SK-N-SH treated with all-trans-retinoic acid at 6 μM for 48 hours (cell line): ENCODE data around the gene FAM50B.

Experiments used
- ATAC-seq: fragments of 200-7000 bp; cut with Tn5 transposase; 3 replicates; pipeline ENCODE4 v1.9.1; 2020; ENCODE audit warnings: mild to moderate bottlenecking, moderate library complexity
- ARNTL ChIP-seq: fragments of 450-650 bp; formaldehyde crosslinking; IDR thresholded peaks from 2 replicates; pipeline ENCODE4 v1.5.0; 2020; ENCODE audit warnings: low read depth, mild to moderate bottlenecking, moderate library complexity, borderline replicate concordance
- BACH2 ChIP-seq: fragments of 250-450 bp; sonication (Bioruptor Pico); IDR thresholded peaks from 2 replicates; pipeline ENCODE4 v1.9.0; 2021; ENCODE audit warnings: mild to moderate bottlenecking, borderline replicate concordance
- CSDC2 ChIP-seq: fragments of 250-450 bp; sonication (Bioruptor Pico); IDR thresholded peaks from 2 replicates; pipeline ENCODE4 v1.5.0; 2020; ENCODE audit warnings: mild to moderate bottlenecking, moderate library complexity
- ESRRG ChIP-seq: fragments of 250-450 bp; sonication (Bioruptor Pico); IDR thresholded peaks from 2 replicates; pipeline ENCODE4 v1.6.1; 2021; ENCODE audit warnings: mild to moderate bottlenecking
- GLIS3 ChIP-seq: fragments of 250-450 bp; sonication (Bioruptor Pico); IDR thresholded peaks from 2 replicates; pipeline ENCODE4 v1.5.0; 2020; ENCODE audit warnings: mild to moderate bottlenecking, moderate library complexity
- ISL1 ChIP-seq: fragments of 250-450 bp; sonication (Bioruptor Pico); IDR thresholded peaks from 2 replicates; pipeline ENCODE4 v2.1.2; 2022; ENCODE audit warnings: mild to moderate bottlenecking, moderate library complexity
- OSR1 ChIP-seq: fragments of 250-450 bp; sonication (Bioruptor Pico); IDR thresholded peaks from 2 replicates; pipeline ENCODE4 v1.8.0; 2022; ENCODE audit warnings: moderate library complexity, mild to moderate bottlenecking, inconsistent platforms
- PPARA ChIP-seq: fragments of 250-450 bp; sonication (Bioruptor Pico); IDR thresholded peaks from 2 replicates; pipeline ENCODE4 v1.5.0; 2020; ENCODE audit warnings: mild to moderate bottlenecking, borderline replicate concordance
- RARB ChIP-seq: fragments of 250-450 bp; sonication (Bioruptor Pico); IDR thresholded peaks from 2 replicates; pipeline ENCODE4 v1.8.0; 2021; ENCODE audit warnings: mild to moderate bottlenecking, moderate library complexity
- SNAI2 ChIP-seq: fragments of 250-450 bp; sonication (Bioruptor Pico); IDR thresholded peaks from 2 replicates; pipeline ENCODE4 v1.5.0; 2020; ENCODE audit warnings: mild to moderate bottlenecking, moderate library complexity
- TCF4 ChIP-seq: fragments of 250-450 bp; sonication (Bioruptor Pico); IDR thresholded peaks from 2 replicates; pipeline ENCODE4 v1.8.0; 2021; ENCODE audit warnings: mild to moderate bottlenecking, moderate library complexity, borderline replicate concordance
- TOX ChIP-seq: fragments of 250-450 bp; sonication (Bioruptor Pico); IDR thresholded peaks from 2 replicates; pipeline ENCODE4 v1.8.0; 2021; ENCODE audit warnings: mild to moderate bottlenecking, moderate library complexity, borderline replicate concordance
- ZC3H10 ChIP-seq: fragments of 250-450 bp; sonication (Bioruptor Pico); IDR thresholded peaks from 2 replicates; pipeline ENCODE4 v1.5.1; 2021; ENCODE audit warnings: mild to moderate bottlenecking, moderate library complexity
- ZFP3 ChIP-seq: fragments of 250-450 bp; sonication (Bioruptor Pico); IDR thresholded peaks from 2 replicates; pipeline ENCODE4 v1.5.0; 2020; ENCODE audit warnings: mild to moderate bottlenecking, moderate library complexity
- ZNF565 ChIP-seq: fragments of 450-650 bp; formaldehyde crosslinking; conservative IDR thresholded peaks from 2 replicates; pipeline ENCODE4 v1.5.0; 2020; ENCODE audit warnings: low read depth, mild to moderate bottlenecking, moderate library complexity
- ZNF70 ChIP-seq: fragments of 450-650 bp; formaldehyde crosslinking; IDR thresholded peaks from 2 replicates; pipeline ENCODE4 v1.5.0; 2020; ENCODE audit warnings: mild to moderate bottlenecking, moderate library complexity
- ZNF8 ChIP-seq: fragments of 450-650 bp; formaldehyde crosslinking; IDR thresholded peaks from 2 replicates; pipeline ENCODE4 v1.5.0; 2020; ENCODE audit warnings: mild to moderate bottlenecking, moderate library complexity
- TF ChIP-seq, protein P1 (sequence below): fragments of 250-450 bp; sonication (Bioruptor Pico); IDR thresholded peaks from 2 replicates; pipeline ENCODE4 v1.5.0; 2020; ENCODE audit warnings: mild to moderate bottlenecking, moderate library complexity
- TF ChIP-seq, protein P2 (sequence below): fragments of 250-450 bp; sonication (Bioruptor Pico); IDR thresholded peaks from 2 replicates; pipeline ENCODE4 v1.8.0; 2021; ENCODE audit warnings: low read depth, mild to moderate bottlenecking, moderate library complexity, borderline replicate concordance
- TF ChIP-seq, protein P3 (sequence below): fragments of 250-450 bp; sonication (Bioruptor Pico); IDR thresholded peaks from 2 replicates; pipeline ENCODE4 v1.5.1; 2021; ENCODE audit warnings: mild to moderate bottlenecking, moderate library complexity
- TF ChIP-seq, protein P4 (sequence below): fragments of 250-450 bp; sonication (Bioruptor Pico); IDR thresholded peaks from 2 replicates; pipeline ENCODE4 v1.5.1; 2020; ENCODE audit warnings: low read depth, mild to moderate bottlenecking, moderate library complexity
- TF ChIP-seq, protein P5 (sequence below): fragments of 250-450 bp; sonication (Bioruptor Pico); IDR thresholded peaks from 2 replicates; pipeline ENCODE4 v1.8.0; 2020; ENCODE audit warnings: mild to moderate bottlenecking, moderate library complexity, borderline replicate concordance

FAM50B gene

DNA sequence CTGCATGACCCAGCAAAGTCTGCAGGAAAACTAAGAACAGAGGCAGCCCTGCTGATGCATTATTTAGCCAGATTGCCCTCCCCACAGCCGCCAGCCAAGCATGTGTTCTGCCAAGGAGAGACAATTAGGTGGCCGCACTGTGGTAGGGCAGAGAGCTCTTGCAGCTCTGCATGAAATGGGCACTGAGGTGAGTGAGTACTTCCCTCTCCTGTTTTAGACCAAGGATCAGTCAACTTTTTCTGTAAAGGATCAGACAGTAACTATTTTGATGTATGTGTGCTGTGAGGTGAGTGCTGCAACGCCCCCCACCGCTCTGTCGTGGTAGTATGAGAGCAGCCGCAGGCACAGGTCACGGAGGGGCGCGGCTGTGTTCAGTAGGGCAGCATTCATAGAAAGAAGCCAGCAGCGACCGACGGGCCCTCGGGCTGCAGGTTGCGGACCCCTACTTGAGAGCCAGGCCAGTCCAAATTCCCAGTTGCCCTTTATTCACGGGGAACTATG, 23.8 kb upstream of the FAM50B start:
- peak; percentile 53 for ATAC-seq
- TF ChIP-seq SNAI2 (no peak), PPARA (CRISPR knock-in tag) (no peak), TCF4 (CRISPR knock-in tag) (no peak), BACH2 (CRISPR knock-in tag) (no peak), GLIS3 (CRISPR knock-in tag) (no peak), ZNF8 (no peak), ZFP3 (CRISPR knock-in tag) (no peak), TOX (no peak), CSDC2 (CRISPR knock-in tag) (no peak), ISL1 (CRISPR knock-in tag) (no peak), ESRRG (CRISPR knock-in tag) (no peak), OSR1 (no peak), ZC3H10 (no peak), ARNTL (CRISPR knock-in tag) (no peak), ZNF70 (CRISPR knock-in tag) (no peak)
- TF ChIP-seq, protein P1, sequence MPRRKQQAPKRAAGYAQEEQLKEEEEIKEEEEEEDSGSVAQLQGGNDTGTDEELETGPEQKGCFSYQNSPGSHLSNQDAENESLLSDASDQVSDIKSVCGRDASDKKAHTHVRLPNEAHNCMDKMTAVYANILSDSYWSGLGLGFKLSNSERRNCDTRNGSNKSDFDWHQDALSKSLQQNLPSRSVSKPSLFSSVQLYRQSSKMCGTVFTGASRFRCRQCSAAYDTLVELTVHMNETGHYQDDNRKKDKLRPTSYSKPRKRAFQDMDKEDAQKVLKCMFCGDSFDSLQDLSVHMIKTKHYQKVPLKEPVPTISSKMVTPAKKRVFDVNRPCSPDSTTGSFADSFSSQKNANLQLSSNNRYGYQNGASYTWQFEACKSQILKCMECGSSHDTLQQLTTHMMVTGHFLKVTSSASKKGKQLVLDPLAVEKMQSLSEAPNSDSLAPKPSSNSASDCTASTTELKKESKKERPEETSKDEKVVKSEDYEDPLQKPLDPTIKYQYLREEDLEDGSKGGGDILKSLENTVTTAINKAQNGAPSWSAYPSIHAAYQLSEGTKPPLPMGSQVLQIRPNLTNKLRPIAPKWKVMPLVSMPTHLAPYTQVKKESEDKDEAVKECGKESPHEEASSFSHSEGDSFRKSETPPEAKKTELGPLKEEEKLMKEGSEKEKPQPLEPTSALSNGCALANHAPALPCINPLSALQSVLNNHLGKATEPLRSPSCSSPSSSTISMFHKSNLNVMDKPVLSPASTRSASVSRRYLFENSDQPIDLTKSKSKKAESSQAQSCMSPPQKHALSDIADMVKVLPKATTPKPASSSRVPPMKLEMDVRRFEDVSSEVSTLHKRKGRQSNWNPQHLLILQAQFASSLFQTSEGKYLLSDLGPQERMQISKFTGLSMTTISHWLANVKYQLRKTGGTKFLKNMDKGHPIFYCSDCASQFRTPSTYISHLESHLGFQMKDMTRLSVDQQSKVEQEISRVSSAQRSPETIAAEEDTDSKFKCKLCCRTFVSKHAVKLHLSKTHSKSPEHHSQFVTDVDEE (CRISPR knock-in tag): no peak
- TF ChIP-seq, protein P2, sequence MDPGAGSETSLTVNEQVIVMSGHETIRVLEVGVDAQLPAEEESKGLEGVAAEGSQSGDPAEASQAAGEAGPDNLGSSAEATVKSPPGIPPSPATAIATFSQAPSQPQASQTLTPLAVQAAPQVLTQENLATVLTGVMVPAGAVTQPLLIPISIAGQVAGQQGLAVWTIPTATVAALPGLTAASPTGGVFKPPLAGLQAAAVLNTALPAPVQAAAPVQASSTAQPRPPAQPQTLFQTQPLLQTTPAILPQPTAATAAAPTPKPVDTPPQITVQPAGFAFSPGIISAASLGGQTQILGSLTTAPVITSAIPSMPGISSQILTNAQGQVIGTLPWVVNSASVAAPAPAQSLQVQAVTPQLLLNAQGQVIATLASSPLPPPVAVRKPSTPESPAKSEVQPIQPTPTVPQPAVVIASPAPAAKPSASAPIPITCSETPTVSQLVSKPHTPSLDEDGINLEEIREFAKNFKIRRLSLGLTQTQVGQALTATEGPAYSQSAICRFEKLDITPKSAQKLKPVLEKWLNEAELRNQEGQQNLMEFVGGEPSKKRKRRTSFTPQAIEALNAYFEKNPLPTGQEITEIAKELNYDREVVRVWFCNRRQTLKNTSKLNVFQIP (CRISPR knock-in tag): no peak
- TF ChIP-seq, protein P3, sequence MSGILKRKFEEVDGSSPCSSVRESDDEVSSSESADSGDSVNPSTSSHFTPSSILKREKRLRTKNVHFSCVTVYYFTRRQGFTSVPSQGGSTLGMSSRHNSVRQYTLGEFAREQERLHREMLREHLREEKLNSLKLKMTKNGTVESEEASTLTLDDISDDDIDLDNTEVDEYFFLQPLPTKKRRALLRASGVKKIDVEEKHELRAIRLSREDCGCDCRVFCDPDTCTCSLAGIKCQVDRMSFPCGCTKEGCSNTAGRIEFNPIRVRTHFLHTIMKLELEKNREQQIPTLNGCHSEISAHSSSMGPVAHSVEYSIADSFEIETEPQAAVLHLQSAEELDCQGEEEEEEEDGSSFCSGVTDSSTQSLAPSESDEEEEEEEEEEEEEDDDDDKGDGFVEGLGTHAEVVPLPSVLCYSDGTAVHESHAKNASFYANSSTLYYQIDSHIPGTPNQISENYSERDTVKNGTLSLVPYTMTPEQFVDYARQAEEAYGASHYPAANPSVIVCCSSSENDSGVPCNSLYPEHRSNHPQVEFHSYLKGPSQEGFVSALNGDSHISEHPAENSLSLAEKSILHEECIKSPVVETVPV (CRISPR knock-in tag): no peak
- TF ChIP-seq, protein P4, sequence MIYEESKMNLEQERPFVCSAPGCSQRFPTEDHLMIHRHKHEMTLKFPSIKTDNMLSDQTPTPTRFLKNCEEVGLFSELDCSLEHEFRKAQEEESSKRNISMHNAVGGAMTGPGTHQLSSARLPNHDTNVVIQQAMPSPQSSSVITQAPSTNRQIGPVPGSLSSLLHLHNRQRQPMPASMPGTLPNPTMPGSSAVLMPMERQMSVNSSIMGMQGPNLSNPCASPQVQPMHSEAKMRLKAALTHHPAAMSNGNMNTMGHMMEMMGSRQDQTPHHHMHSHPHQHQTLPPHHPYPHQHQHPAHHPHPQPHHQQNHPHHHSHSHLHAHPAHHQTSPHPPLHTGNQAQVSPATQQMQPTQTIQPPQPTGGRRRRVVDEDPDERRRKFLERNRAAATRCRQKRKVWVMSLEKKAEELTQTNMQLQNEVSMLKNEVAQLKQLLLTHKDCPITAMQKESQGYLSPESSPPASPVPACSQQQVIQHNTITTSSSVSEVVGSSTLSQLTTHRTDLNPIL: no peak
- TF ChIP-seq, protein P5, sequence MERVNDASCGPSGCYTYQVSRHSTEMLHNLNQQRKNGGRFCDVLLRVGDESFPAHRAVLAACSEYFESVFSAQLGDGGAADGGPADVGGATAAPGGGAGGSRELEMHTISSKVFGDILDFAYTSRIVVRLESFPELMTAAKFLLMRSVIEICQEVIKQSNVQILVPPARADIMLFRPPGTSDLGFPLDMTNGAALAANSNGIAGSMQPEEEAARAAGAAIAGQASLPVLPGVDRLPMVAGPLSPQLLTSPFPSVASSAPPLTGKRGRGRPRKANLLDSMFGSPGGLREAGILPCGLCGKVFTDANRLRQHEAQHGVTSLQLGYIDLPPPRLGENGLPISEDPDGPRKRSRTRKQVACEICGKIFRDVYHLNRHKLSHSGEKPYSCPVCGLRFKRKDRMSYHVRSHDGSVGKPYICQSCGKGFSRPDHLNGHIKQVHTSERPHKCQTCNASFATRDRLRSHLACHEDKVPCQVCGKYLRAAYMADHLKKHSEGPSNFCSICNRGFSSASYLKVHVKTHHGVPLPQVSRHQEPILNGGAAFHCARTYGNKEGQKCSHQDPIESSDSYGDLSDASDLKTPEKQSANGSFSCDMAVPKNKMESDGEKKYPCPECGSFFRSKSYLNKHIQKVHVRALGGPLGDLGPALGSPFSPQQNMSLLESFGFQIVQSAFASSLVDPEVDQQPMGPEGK (CRISPR knock-in tag): no peak

DNA sequence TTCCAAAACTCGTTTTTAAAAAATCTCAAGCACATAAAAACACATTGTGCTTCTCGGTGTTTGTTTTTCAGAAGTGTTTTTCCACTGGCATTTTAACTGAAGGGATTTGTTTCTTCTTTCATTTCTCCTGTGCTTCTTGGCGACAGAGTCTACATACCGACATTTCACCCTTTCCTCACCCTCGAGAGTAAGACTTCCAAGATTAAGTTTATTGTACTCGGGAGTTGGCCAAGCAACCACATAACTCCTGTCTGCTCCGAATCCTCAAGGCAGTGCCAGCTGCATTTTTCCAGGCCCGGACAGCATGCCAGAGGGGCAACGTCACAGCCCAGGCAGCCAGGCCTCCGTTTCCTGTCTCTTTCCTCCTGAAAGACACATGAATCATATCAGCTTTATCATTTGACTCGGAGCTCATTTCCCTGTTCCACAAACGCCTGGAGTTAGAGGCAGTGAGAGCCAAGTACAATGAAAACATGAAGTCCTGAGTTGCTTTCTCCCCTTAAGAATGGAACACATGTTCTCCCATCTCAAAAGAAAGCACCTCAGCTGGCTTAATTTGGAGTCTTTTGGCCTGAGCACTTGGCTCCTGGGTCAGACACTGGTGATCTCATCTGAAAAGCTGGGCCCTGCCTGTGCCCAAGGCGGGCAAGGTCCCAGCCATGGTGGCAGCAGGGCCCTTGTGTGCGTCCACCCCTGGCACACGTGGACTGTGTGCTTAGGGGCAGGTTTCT, 23.2 kb upstream of the FAM50B start:
- peak; percentile 97 for ATAC-seq
- TF ChIP-seq, protein P4: peak; percentile 63; the same call in 1 of the 2 replicates
- TF ChIP-seq ISL1 (CRISPR knock-in tag) (peak; percentile 75), CSDC2 (CRISPR knock-in tag) (peak; percentile 86), ZNF565 (no peak), RARB (peak; percentile 50; the same call in 1 of the 2 replicates), ZFP3 (CRISPR knock-in tag) (peak; percentile 82), PPARA (CRISPR knock-in tag) (no peak), GLIS3 (CRISPR knock-in tag) (no peak), ZNF70 (CRISPR knock-in tag) (no peak), OSR1 (no peak)
- TF ChIP-seq, protein P1 (CRISPR knock-in tag): peak; percentile 50
- TF ChIP-seq, protein P2 (CRISPR knock-in tag): no peak
